ENCODE results near the gene DPY19L1.

GRCh38 chr7:34916267-34916666 is 121.0 kb downstream of the DPY19L1 start:
- TF ChIP-seq TAF1 (IDR thresholded peaks at IDR 0.05; ENCODE audit: borderline replicate concordance, low read depth, low read length): no peak
- TF ChIP-seq POLR2AphosphoS5 (IDR thresholded peaks at IDR 0.05; ENCODE audit: low read depth, low read length): no peak
